Calu3 (cell line): ENCODE results near the gene DNAH17. TPM values are rescaled to one million over a fixed set of nuclear protein-coding genes. Genes with fewer than 3 reads are reported as not detected.

ENCODE experiments used
- BruUV-seq: library from RNA; stranded (reverse); fragments of 400-500 nt; replicated peaks from 2 replicates; lab custom pipeline; 2021; lab: Mats Ljungman, UMichigan
- CTCF ChIA-PET: fragments of 300-600 bp; sonication (Branson Sonifier 250); formaldehyde crosslinking; loops from one replicate; lab custom pipeline; 2022; ENCODE audit warnings: antibody characterized with exemption; lab: Charles Lee
- DNase-seq: peaks from one replicate; pipeline ENCODE4 v3.0.0; 2022
- H3K27ac Mint-ChIP-seq: one replicate; pipeline ENCODE4 v1.8.0; 2022; ENCODE audit warnings: mixed read lengths; ENCODE audit not compliant: unreplicated experiment
- H3K27me3 Mint-ChIP-seq: one replicate; pipeline ENCODE4 v1.8.0; 2022; ENCODE audit warnings: mixed read lengths; ENCODE audit not compliant: unreplicated experiment
- H3K36me3 Mint-ChIP-seq: one replicate; pipeline ENCODE4 v1.8.0; 2022; ENCODE audit warnings: mild to moderate bottlenecking, moderate library complexity, mixed read lengths; ENCODE audit not compliant: insufficient read depth, unreplicated experiment
- H3K4me1 Mint-ChIP-seq: one replicate; pipeline ENCODE4 v1.8.0; 2022; ENCODE audit warnings: mild to moderate bottlenecking, low read depth, mixed read lengths; ENCODE audit not compliant: unreplicated experiment
- H3K4me3 Mint-ChIP-seq: one replicate; pipeline ENCODE4 v1.8.0; 2022; ENCODE audit warnings: mild to moderate bottlenecking, low read depth, moderate library complexity, mixed read lengths; ENCODE audit not compliant: unreplicated experiment
- H3K9me3 Mint-ChIP-seq: one replicate; pipeline ENCODE4 v1.8.0; 2022; ENCODE audit warnings: low read depth, mixed read lengths; ENCODE audit not compliant: unreplicated experiment
- CTCF ChIP-seq: fragments of 200-600 bp; IDR thresholded peaks from one replicate; pipeline ENCODE4 v1.8.0; 2022; ENCODE audit warnings: antibody characterized with exemption; ENCODE audit not compliant: unreplicated experiment
- intact Hi-C: fragments of 100-400 bp; cut with micrococcal nuclease; formaldehyde crosslinking; loops from one replicate; pipeline ENCODE4 v1.10.0; 2022; ENCODE audit not compliant: unreplicated experiment
- total RNA-seq: library from RNA; stranded (reverse); gene quantifications from 2 replicates; pipeline ENCODE4 v1.2.3, GENCODE V29; 2022

Gene DNAH17
- total RNA-seq, 1 experiment from 2014 or later: 0.19 TPM

GRCh38 chr17:78374631-78375274, 202.4 kb downstream of the DNAH17 start:
- intact Hi-C loops: no loop called here
- no peak for TF ChIP-seq CTCF
- BruUV-seq: no TSS peak
- H3K27me3 Mint-ChIP-seq: no peaks in the 10 kb centered on the region
- H3K27ac Mint-ChIP-seq: no peak overlapping the region
- no peak for DNase-seq
- H3K9me3 Mint-ChIP-seq: no peaks in the 10 kb centered on the region
- H3K4me3 Mint-ChIP-seq: no peak overlapping the region
- peaks cover 16% of the 10 kb centered on the region for H3K4me1 Mint-ChIP-seq
- CTCF ChIA-PET: no interaction called here
- H3K36me3 Mint-ChIP-seq: peaks cover 14% of the 10 kb centered on the region

- CTCF ChIA-PET: no interaction called here
Measured at GRCh38 chr17:78374189-78374588, 203.0 kb downstream of the DNAH17 start.

More at GRCh38 chr17:78374189-78374588, 203.0 kb downstream of the DNAH17 start:
- TF ChIP-seq CTCF: no peak
- H3K36me3 Mint-ChIP-seq: peaks cover 12% of the 10 kb centered on the region
- H3K27ac Mint-ChIP-seq: no peak overlapping the region
- intact Hi-C loops: no loop called here
- peaks cover 12% of the 10 kb centered on the region for H3K4me1 Mint-ChIP-seq
- no peaks in the 10 kb centered on the region for H3K9me3 Mint-ChIP-seq
- no peaks in the 10 kb centered on the region for H3K27me3 Mint-ChIP-seq
- no TSS peak for BruUV-seq
- H3K4me3 Mint-ChIP-seq: no peak overlapping the region
- DNase-seq: no peak

Other genes with a start within 250 kb of the DNAH17 start
- gene SOCS3, start 217.3 kb downstream of the DNAH17 start, total RNA-seq: 39.5 and 51.6 TPM in 2 replicates
- gene PGS1, start 198.7 kb downstream of the DNAH17 start, total RNA-seq: 39.5 and 42.6 TPM in 2 replicates
- 30.3 and 40.5 TPM in 2 replicates for gene CYTH1, start 204.9 kb upstream of the DNAH17 start, total RNA-seq